Measurements from ENCODE around the gene ST3GAL3. TPM values are rescaled to one million over a fixed set of nuclear protein-coding genes. Genes with fewer than 3 reads are reported as not detected.

ST3GAL3 gene
- total RNA-seq, 1 experiment from 2014 or later: 14.7 TPM

DNA sequence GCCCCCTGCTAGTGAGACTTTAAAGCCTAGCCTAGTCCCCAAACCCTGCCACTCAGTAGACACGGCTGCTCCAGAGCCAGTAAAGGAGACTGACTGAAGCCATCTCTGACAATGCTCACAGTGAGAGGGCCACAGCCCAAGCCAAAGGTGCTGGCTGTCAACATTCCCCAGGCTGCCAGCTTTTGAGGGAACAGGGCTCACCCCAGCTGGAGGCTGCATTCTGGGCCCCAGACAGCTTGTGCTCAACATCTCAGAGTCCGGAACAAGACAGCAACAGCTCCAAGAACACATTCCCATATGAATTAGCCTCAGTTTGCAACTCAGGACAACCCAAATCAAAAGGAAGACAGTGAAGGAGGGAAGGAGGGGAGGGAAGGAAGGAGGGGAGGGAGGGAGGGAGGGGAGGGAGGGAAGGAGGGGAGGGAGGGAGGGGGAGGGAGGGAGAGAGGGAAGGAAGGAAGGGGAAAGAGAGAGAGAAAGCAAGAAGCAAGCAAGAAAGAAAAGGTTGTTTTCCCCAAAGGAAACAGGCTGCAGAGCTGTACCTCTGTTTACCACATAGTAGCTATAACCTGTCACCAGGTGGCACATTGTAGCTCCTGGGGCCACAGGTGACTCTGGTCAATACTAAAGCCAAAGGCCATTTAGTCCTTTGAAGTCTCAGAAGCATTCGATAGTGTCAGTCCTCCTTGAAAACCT is 231.7 kb downstream of the ST3GAL3 start:
- no peak for DNase-seq (ENCODE audit: low read depth)

DNA sequence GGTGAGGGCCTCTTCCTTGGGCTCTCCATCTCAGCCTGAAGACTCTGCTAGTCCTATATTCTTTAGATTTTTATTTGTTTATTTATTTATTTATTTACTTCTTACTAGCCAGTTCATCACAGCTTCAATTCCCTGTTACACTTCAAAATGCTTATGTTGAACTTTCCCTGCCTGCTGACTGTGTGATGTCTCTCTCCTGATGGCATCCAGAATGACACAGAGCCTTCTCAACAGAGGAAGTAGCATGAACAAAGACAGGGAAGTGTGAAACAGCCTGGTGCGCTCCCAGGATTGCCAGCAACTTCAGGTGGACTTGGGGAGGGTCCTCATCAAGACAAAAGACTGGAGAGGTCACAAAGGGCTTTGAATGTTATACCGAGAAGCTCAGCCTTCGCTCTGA is 235.1 kb downstream of the ST3GAL3 start:
- no peak for DNase-seq (ENCODE audit: low read depth)

DNA sequence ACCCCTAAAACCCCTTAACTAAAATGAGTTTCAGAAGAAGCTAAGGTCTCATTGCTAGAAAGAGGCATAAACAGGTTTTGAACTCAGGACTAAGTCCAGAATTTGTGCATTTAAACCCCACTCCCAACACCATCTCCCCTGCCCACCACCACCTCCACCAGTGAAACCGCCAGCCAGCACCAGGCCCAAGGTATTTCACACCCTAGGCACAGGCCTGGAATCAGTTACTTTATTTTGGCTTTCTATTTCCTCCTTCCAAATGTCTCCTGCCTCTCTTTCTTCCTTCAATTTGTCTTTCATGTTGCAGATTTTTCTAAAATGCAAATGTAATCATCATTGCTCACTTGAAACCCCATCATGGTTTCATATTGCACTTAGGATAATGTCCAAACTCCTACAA is 237.5 kb downstream of the ST3GAL3 start:
- DNase-seq (ENCODE audit: low read depth): no peak

DNA sequence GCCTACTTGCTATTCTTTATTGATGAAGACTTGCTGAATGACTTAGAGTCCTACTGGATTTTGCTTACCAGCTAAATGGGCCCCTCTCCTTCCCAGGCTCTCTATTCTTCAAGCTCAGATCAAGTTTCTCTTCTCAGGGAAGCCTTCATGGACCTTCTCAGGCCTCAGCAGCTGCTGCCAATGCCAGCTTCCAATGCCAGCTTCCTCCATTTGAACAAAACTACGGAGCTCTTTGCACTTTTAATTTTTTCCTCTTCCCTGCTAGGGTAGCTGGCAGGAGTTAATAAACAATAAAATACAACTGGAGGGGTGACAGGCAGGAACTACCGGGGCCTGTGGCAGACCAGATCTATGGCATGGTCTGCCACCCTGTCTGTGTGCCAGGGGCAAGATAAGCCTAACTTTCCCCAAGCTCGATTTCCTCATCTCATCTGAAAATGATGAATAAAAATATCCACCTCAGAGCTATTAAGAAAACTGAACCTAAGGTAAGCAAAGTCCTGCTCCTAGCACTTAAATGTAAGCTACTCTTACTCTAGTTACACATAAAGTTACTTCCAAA is 238.4 kb downstream of the ST3GAL3 start:
- no peak for DNase-seq (ENCODE audit: low read depth)

DNA sequence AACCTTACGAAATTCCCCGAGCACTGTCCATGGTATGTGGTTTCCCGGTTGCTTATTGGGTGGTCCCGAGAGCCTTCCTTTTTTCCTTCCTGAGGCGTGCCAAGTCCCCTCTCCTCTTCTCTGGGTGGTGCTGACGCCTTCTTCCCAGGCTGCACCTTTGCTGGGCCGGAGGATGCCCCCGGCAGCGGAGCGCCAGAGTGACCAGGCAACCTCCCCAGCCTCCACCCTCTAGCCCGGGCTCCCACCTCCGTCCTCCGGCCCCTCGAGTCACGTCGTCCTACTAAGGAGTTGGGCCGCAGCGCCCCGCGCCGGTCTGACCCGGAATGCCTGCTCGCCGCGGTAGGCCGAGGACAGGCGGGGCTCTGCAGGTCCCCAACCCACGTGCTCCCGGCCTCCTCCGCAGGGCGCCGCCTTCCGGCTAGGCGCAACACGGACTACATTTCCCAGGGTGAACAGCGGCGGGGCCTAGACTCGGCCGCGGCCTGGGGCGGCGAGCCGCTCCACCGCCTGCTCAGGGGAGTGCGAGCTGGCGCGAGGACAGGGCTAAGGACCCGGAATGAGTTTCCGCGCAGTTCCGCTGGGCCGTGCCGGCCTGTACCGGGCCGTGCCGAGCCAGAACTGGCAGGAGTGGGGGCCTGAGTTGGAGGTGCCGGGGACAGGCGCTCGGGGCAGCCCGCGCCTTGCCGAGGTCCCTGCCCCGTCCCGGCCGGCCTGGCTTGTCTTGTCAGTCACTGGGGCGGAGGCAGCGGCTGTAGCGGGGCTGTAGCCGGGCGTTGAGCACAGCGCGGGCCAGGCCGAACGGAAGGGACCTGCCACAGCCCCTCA is 239.1 kb downstream of the ST3GAL3 start, which contains the start of gene IPO13:
TSS of gene IPO13 (plus strand) at position 715 of the 825 bp plus-strand sequence. CDS start 651 bp downstream, outside the sequence.
- peak; percentile 93 for DNase-seq (ENCODE audit: low read depth)

DNA sequence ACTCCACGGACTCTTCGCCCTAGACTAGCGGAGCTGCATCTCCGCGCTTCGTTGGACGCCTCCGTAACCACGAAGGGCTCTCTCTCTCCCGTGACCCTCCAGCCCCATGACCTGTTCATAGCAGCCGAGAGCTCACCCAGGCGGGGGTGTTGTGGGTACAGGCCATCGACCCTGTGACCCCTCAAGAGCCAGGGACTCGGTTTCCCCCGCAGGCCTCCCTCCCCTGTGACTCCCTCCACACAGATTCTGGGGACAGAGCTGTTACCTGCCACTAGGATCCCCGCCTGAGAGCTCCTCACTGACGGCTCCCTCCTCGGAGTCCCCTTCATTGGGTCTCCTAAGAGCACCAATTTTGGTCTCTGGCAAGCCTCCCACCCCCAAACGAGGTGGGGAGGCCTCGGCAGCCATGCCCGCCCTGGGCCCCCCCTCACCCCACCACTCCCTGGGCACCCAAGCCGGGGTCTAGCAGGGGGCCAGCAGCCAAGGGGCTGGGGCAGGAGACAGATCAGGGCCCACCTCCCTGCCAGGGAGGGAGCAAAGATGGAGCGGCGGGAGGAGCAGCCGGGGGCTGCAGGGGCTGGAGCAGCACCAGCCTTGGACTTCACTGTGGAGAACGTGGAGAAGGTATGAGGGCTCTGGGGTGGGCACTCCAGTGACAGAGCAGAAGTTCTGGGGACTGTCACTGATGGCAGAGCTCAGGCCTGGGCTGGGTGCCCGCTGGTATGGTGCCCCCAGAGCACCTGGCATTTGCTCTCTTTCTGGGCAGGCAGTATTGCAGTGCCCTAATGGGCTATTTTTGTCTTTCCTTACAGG is 239.9 kb downstream of the ST3GAL3 start:
- DNase-seq (ENCODE audit: low read depth): no peak

DNA sequence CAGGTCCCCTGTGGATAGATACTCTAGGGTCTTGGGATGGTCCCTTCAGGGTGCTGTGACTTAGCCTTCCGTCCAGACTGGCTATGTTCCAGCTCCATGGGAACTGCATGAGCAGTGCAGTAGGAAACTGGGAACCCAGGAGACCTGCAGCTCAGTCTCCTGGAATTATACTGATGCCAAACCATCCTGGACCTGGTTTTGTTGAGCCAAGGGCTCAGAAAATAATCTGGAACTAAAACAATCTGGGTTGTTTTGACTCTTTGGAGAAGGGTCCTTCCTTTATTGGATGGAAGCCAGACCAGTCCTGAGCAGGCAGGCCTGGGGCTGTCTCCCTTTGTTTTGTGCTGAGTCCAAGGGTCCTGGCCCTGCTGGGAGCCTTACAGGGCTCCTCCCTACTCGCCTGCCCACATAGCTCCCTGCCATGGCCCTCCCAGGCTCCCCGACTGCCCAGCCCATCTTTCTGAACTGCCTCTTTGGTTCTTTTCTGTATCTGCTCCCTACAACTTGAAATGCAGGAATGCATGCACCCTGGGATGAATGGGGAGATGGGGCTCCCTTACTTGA is 240.6 kb downstream of the ST3GAL3 start:
- DNase-seq (ENCODE audit: low read depth): peak; percentile 26

DNA sequence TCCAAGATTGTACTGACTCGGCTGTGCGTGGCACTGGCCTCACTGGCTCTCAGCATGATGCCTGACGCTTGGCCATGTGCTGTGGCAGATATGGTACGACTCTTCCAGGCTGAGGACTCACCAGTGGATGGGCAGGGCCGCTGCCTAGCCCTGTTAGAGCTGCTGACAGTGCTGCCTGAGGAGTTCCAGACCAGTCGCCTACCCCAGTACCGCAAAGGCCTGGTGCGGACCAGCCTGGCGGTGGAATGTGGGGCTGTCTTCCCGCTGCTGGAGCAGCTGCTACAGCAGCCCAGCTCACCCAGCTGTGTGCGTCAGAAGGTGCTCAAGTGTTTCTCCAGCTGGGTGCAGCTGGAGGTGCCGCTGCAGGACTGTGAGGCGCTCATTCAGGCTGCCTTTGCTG is 242.3 kb downstream of the ST3GAL3 start:
- DNase-seq (ENCODE audit: low read depth): no peak

DNA sequence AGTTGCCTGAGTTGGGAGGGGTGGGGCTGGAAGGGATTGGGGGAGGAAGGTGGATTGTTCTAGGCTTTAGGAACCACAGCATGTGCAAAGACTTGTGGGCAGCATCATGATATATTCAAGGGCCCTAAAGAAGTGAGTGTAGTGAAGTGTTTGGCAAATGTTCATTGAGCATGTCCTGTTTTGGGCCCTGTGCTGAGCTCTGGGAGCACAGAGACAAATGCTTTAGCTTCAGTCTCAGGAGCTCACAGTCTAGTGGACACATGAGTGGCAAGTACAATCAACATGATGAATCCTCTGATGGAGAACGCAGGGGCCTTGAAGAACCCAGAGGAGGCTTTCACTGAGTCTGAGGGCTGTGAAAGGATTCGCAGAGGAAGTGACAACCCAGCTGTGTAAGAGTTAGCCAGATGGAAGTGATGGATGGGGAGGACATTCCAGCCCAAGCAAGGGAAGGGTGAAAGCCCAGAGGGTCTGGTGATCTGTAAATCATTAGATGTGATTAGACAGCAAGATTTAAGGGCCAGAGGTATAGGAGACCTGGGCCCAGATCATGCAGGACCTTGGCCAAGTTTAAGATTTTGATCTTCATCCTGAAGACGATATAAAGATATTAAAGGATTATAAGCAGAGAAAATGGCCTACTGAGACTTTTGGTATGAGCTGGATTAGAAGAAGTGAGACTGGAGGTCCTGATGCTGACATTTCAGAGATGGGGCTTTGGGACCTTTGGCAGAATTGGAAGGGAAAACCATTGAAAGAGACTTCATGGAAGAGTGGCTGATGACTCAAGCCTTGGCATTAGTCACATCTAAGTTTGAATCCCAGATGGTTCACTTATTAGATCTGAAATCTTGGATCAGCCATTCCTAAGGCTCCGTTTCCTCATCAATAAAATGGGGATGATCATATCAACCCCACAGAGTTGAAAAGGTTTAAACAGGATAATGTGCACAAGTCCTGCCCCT is 244.0 kb downstream of the ST3GAL3 start:
- DNase-seq (ENCODE audit: low read depth): peak; percentile 45

DNA sequence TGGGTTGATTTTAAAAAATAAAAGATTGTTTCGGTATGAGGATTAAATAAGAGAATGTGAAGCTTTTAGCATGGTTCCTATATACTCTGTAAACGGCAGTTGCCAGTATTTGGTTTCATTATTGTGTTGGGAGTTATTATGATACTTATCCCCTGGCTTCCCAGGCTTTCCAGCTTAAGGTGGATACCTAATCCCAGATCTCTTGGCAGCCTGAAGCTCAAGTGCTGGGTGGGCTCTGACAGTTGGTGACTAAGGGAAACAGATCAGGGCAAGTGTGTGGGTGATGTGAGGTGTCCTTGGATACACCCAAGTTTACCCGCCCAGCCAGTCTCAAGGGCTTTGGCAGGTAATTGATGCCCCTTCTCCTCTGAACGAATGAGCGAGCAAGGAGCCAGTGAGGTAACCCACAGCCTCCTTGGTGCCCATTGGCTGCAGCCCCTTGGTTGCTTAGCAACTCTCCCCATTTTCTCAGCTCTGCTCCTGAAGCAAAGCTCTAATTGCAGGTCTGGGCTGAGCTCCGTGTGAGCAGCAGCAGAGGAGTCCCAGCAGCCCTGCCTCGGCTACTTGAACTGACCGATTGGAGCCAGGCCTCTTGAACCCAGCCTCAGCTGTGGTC is 245.5 kb downstream of the ST3GAL3 start:
- no peak for DNase-seq (ENCODE audit: low read depth)

DNA sequence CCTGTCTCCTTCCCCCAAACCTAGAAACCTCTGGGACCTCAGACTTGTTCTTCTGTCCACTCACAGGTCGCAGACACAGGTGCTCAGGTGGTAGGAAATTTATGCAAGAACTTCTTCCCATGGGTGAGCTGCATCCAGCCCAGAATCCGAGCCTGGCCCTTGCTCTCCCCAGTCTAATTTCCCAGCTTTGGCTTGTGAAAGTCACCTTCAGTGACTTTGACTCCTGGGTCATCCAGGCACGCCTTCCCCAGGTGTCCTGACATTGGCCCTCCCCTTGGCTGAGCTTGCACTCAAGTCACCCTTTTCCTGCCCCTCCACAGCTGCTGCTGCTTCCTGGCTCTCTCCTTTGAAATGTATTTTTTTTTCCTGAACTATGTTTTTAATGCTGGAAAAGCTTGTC is 246.0 kb downstream of the ST3GAL3 start:
- no peak for DNase-seq (ENCODE audit: low read depth)

DNA sequence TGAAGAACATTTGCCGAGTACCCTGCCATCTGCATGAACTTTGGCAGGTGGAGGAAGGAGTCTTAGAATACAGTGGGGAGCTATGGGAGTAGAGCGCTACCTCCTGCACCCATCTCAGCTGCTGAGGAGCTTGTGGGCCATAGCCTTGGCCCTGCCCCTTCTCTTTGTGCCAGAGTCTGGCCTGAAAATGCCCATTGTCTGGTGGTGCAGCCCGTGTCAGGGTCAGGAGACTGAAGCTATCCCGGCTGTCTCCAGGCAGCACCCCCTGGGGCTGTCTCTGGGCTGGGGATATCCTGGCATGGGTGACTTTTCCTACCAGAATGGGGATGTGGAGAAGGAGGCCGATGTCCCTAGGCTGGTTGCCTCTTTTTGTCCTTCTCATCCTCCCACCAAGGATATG is 246.7 kb downstream of the ST3GAL3 start:
- DNase-seq (ENCODE audit: low read depth): no peak

DNA sequence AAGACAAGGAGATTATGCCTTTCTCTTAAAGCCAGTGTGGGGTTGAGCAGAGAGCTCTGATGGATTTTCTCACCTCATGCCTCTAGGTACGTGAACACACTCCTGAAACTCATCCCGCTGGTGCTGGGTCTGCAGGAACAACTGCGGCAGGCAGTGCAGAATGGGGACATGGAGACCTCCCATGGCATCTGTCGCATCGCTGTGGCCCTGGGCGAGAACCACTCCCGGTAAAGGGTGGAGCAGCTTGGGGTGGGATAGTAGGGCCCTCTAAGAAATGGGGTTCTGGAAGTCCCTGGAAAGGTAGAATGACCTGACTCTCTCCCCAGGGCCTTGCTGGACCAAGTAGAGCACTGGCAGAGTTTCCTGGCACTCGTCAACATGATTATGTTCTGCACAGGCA is 248.9 kb downstream of the ST3GAL3 start:
- no peak for DNase-seq (ENCODE audit: low read depth)

DNA sequence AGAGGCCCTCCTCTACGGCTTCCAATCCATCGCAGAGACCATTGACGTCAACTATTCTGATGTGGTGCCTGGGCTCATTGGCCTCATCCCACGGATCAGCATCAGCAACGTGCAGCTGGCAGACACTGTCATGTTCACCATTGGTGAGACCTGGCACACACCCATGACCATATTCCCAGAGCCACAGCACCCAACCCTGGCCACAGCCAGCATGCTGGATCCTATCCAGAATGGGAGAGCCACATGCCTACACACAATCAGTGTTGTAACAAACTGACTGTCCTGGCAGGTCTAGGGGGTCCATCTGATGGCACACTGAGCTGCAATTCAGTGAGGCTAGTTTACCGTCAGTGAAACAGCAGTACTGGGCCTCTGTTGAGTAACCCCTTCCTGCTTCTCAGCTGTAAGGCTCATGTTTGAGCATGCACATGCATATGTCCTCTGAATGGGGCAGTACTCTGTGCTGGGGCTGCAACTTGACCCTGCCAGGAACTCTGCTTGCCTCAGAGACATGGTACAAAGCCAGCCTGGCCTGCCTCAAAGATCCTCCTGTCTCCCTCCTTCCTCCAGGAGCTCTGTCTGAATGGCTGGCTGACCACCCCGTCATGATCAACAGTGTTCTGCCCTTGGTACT is 250.2 kb downstream of the ST3GAL3 start:
- DNase-seq (ENCODE audit: low read depth): no peak

DNA sequence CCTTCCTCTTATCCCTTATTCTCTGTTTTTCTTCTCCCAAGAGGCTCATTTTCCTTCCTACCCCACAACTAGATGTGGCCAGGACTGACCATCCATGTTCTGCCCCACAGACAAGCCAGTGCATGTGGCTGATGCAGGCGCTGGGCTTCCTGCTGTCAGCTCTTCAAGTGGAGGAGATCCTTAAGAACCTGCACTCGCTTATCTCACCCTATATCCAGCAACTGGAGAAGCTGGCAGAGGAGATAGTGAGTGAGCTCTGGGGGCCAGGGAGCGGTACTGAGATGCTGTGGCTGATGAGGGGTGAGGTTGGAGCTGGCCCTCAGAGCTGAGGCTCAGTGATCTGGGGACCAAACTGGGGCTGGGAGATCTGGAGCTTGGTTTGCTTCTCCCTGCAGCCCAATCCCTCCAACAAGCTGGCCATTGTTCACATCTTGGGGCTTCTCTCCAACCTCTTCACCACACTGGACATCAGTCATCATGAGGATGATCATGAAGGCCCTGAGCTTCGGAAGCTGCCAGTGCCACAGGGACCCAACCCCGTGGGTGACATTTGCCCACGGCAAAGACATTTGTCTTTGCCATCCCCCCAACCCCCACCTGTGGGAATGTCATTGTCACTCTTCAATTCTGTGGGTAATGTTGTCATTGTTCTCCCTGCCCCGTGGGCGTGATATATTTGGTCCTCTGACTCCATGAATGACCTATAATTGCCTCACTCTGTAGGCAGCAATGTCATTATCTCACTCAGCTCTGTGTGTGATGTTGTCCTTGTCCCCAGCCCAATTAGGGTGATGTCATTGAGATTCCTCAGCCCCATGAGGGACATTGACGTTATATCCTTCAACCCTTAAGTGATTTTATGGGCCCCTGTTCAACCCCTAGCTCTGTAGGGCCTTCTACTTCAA is 251.3 kb downstream of the ST3GAL3 start:
- no peak for DNase-seq (ENCODE audit: low read depth)

DNA sequence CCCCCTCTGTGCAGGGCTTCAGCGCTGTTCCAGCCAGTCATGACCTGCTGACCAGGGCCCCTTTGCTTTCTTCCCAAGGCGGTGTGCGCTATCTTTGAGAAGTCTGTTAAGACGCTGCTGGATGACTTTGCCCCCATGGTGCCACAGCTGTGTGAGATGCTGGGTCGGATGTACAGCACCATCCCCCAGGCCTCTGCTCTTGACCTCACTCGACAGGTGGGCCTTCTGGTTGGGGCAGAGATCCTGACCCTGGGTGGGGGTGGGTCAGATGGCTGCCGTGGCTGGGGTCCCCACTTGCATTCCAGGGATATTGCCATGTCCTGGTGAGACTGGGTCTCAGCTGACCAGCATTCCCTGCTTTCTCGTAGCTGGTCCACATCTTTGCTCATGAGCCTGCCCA is 253.5 kb downstream of the ST3GAL3 start:
- DNase-seq (ENCODE audit: low read depth): no peak

DNA sequence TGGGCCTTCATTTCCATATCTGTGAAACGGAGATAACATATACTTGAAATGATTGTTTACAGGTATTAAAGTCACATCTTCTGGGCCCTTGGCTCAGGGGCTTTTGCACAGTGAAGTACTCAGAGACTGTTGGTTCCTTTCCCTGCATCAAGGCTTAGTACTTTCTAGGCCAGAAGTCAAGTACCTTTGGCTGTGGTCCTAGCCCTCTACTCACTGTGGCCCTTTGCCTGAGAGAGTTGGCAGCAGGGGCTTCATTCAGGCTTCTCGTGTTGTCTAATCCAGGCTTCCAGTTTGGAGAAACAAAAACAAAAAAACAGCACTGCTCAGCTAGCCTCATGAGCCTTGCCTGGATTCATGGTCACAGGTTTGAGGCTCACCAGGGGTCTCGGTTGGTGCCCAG is 254.4 kb downstream of the ST3GAL3 start:
- DNase-seq (ENCODE audit: low read depth): no peak

DNA sequence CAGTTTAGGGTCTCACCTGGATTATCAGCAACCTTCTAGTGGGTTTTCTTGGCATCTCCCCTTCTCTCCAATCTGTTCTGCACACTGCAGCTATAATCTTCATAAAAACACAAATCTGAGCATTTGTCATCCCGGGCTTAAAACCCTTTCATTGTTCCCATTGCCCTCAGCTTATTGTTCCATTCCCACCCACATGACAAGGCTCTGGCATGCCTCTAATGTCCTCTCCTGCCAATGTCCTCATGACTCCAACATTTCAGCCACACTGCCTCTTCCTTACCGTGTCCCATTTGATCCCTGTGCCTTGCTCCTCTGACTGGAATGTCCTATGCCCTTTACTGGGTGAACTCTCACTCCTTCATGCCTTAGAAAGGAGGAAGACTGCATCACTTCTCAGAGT is 255.0 kb downstream of the ST3GAL3 start:
- no peak for DNase-seq (ENCODE audit: low read depth)

Data from RPMI7951 (cell line).